ENCODE data around the gene LSS. TPM values are rescaled to one million over a fixed set of nuclear protein-coding genes. Genes with fewer than 3 reads are reported as not detected.

Gene LSS
- total and polyA plus RNA-seq, 10 of the 15 experiments (the other 5 are each of a cell fraction or from before 2014, with no cell fraction given), result 2.9 to 82.4 (median 27.5) TPM

- no peak overlapping the region for H3K9ac ChIP-seq (ENCODE audit: control insufficient read depth, insufficient read depth, low read length)
- ChIA-PET RAD21 (ENCODE audit: unreplicated experiment) (no interaction called here), CTCF (no interaction called here), POLR2A (no interaction called here), SMC1A (ENCODE audit: uncharacterized antibody, unreplicated experiment) (no interaction called here)
- DNase-seq (ENCODE audit: low read depth, low spot score) (no peak), ATAC-seq (no peak), FAIRE-seq (no peak)
- H3K79me2 ChIP-seq (ENCODE audit: control insufficient read depth, insufficient read depth, low read length), result no peaks in the 10 kb centered on the region
- WGBS (ENCODE audit: insufficient coverage, insufficient replicate concordance, low lambda C conversion rate, missing lambda C conversion rate), result 85% methylated on average over 26 of the region's 27 CpGs
- H3K4me3 ChIP-seq, result no peak overlapping the region
- H2AFZ ChIP-seq (ENCODE audit: control insufficient read depth, low read depth, low read length), result no peak overlapping the region
- H3K4me2 ChIP-seq (ENCODE audit: control insufficient read depth, insufficient read depth), result no peak overlapping the region
- peaks cover 0 to 9% of the 10 kb centered on the region in 2 experiments; a peak in 3 of 4 replicates for H3K36me3 ChIP-seq (ENCODE audit: control insufficient read depth in 2 of 2, insufficient read depth in 2 of 2, low read length in 1 of 2)
- H3K4me1 ChIP-seq (ENCODE audit: control insufficient read depth, insufficient read depth, low read length), result no peaks in the 10 kb centered on the region
- H4K20me1 ChIP-seq (ENCODE audit: control insufficient read depth, insufficient read depth), result no peaks in the 10 kb centered on the region
- no TSS peak for BruUV-seq (replicated peaks)
- in situ Hi-C loops (cut with MboI) (no loop called here), intact Hi-C loops (cut with micrococcal nuclease; ENCODE audit: unreplicated experiment) (no loop called here)
- H3K27me3 ChIP-seq (replicated peaks in 1 of 2; ENCODE audit: control insufficient read depth in 2 of 2, insufficient read depth in 2 of 2, low read length in 1 of 2), result no peaks in the 10 kb centered on the region
- H3K27ac ChIP-seq (ENCODE audit: control insufficient read depth, insufficient read depth), result no peak overlapping the region
- H3K9me3 ChIP-seq (replicated peaks; ENCODE audit: control insufficient read depth, insufficient read depth, low read length), result no peaks in the 10 kb centered on the region
- no peak for TF ChIP-seq CHD1 (IDR thresholded peaks at IDR 0.05; ENCODE audit: low read depth, low read length)
- no peak for TF ChIP-seq NR2C1 (IDR thresholded peaks at IDR 0.05)
- TF ChIP-seq CREM (IDR thresholded peaks at IDR 0.05; ENCODE audit: low read depth), result no peak
- no peak for TF ChIP-seq ASH2L (IDR thresholded peaks at IDR 0.05; ENCODE audit: borderline replicate concordance, low read depth)
- TF ChIP-seq BHLHE40 (IDR thresholded peaks at IDR 0.05; ENCODE audit: borderline replicate concordance in 1 of 2, low read depth in 2 of 2, low read length in 1 of 2), result no peak
- TF ChIP-seq ELK1 (IDR thresholded peaks at IDR 0.05; ENCODE audit: low read depth, low read length), result no peak
- no peak for TF ChIP-seq KLF5 (IDR thresholded peaks at IDR 0.05; ENCODE audit: partially characterized antibody)
- no peak for TF ChIP-seq ZNF687 (IDR thresholded peaks at IDR 0.05)
- no peak for TF ChIP-seq MEF2B (IDR thresholded peaks at IDR 0.05; ENCODE audit: partially characterized antibody, poor library complexity, severe bottlenecking)
- TF ChIP-seq PAX5 (IDR thresholded peaks at IDR 0.05; ENCODE audit: borderline replicate concordance, low read depth, low read length), result no peak
- no peak for TF ChIP-seq ESRRA (IDR thresholded peaks at IDR 0.05; ENCODE audit: low read length)
- TF ChIP-seq EP300 (IDR thresholded peaks at IDR 0.05; ENCODE audit: borderline replicate concordance in 1 of 2, control insufficient read depth in 1 of 2, low read depth in 2 of 2, low read length in 2 of 2), result no peak
- TF ChIP-seq NFIC (IDR thresholded peaks at IDR 0.05; ENCODE audit: low read depth, low read length), result no peak
- TF ChIP-seq POLR2A (IDR thresholded peaks at IDR 0.05; ENCODE audit: low read depth, low read length), result no peak
- no peak for TF ChIP-seq REST (IDR thresholded peaks at IDR 0.05; ENCODE audit: low read depth, low read length)
- TF ChIP-seq TBL1XR1 (IDR thresholded peaks at IDR 0.05; ENCODE audit: low read depth, low read length), result no peak
These were observed 20.5 kb downstream of the LSS start for GRCh38 chr21:46207920-46208591.

Measured in GM12878 (cell line).